Esophagus (tissue), 2 donors: ENCODE data around the gene KNDC1. TPM values are rescaled to one million over a fixed set of nuclear protein-coding genes. Genes with fewer than 3 reads are reported as not detected.
"Not testable (repeated sequence)": the region's sequence is repeated elsewhere in the genome, so short reads cannot be mapped to it uniquely, and the experiment has no call there.

Experiments used
- H3K27ac ChIP-seq, 2 donors: one replicate each; pipeline ENCODE4 v1.5.1; 2013; ENCODE audit warnings: low read depth in 2 of 2, mild to moderate bottlenecking in 2 of 2, inconsistent platforms in 1 of 2, low read length in 1 of 2, moderate library complexity in 1 of 2
- H3K27me3 ChIP-seq, 2 donors: one replicate each; pipeline ENCODE4 v1.6.1; 2013; ENCODE audit warnings: low read length in 2 of 2, control low read depth in 1 of 2, mild to moderate bottlenecking in 1 of 2; ENCODE audit not compliant: insufficient read depth in 2 of 2, control insufficient read depth in 1 of 2
- H3K36me3 ChIP-seq, 2 donors: one replicate each; pipeline ENCODE4 v1.6.1; 2013; ENCODE audit warnings: low read length in 1 of 2; ENCODE audit not compliant: control insufficient read depth in 2 of 2, insufficient read depth in 2 of 2
- H3K4me1 ChIP-seq, 2 donors: one replicate each; pipeline ENCODE4 v1.6.1; 2013; ENCODE audit warnings: low read length in 1 of 2; ENCODE audit not compliant: control insufficient read depth in 2 of 2, insufficient read depth in 2 of 2
- H3K4me3 ChIP-seq, 2 donors: one replicate each; pipeline ENCODE4 v1.5.1; 2013; ENCODE audit warnings: low read length in 2 of 2, mild to moderate bottlenecking in 2 of 2, low read depth in 1 of 2, moderate library complexity in 1 of 2
- H3K9me3 ChIP-seq, 2 donors: one replicate each; pipeline ENCODE4 v1.6.1; 2013; ENCODE audit warnings: mild to moderate bottlenecking in 2 of 2, low read depth in 1 of 2, low read length in 1 of 2, moderate library complexity in 1 of 2; ENCODE audit not compliant: control insufficient read depth in 2 of 2, insufficient read depth in 1 of 2
- WGBS, 2 donors: extraction: QIAGEN DNeasy Blood & Tissue Kit; methylation state at CpG; one replicate each; pipeline ENCODE4 v1.1.7; 2013; 5-methylcytosine and 5-hydroxymethylcytosine counted together
- polyA plus RNA-seq, 2 donors: library from polyadenylated mRNA; stranded (reverse); fragments of 200-250 nt; gene quantifications; one replicate each; pipeline ENCODE4 v1.2.3, GENCODE V29; 2013
- donor health status: healthy with polysubstance abuse.
- donor health status: Bipolar disorder and iron deficiency.

The KNDC1 gene
- polyA plus RNA-seq, 2 donors: 0.16 to 0.39 TPM

DNA sequence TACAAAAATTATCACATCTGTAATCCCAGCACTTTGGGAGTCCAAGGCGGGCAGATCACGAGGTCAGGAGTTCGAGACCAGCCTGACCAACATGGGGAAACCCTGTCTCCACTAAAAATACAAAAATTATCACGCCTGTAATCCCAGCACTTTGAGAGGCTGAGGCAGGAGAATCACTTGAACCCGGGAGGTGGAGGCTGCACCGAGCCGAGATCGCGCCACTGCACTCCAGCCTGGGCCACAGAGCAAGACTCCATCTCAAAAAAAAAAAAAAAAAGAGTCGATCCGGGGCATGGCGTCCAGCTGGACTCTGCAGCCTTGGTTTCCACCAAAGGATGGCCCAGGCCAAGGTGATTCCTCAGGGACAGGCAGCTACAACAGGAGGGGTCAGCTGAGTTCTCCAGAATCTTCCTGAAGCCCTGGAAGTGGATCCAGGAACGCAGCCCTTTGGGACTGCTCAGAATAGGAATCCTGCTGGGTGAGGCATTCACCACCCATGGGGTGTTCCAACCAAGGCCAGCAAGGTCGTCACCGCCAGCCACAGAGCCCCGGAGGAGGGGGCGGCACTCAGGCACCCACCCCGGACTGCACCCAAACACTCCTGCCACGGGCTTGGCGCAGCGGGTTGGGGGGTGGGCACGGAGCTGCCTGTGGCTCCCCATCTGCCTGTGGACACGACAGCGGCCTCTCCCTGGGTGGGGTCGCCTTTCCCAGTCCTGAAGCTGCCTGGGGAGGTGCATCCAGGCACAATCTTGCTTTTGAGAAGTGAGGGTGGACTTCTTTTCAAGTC, 58.0 kb downstream of the KNDC1 start:
- Histone ChIP-seq H3K27ac (no peak overlapping the region), H3K9me3 (peaks cover 0 to 5% of the 10 kb centered on the region in 2 donors), H3K4me1 (no peaks in the 10 kb centered on the region), H3K27me3 (no peaks in the 10 kb centered on the region), H3K36me3 (no peaks in the 10 kb centered on the region), H3K4me3 (no peak overlapping the region)
- 79 to 82% methylated on average over 25 of the region's 25 CpGs for WGBS, 2 donors

DNA sequence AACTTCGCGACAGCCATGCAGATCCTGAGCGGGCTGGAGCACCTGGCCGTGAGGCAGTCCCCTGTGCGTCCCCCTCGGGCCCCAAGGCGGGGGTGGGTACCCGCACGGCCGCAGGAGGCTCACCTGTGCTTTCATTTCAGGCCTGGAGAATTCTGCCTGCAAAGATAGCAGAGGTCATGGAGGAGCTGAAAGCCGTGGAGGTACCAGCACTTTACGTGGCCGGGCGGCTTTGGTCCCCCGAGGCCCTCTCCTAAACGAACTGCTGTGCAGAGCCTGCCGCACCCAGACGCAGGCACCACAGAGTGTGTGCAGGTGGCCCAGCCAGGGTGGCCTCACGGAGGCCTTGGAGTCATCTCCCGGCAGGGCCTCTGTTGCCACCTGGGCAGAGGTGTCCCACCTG, 58.9 kb downstream of the KNDC1 start:
- Histone ChIP-seq H3K4me3 (no peak overlapping the region), H3K4me1 (no peaks in the 10 kb centered on the region), H3K27ac (no peak overlapping the region), H3K36me3 (no peaks in the 10 kb centered on the region), H3K27me3 (no peaks in the 10 kb centered on the region), H3K9me3 (peaks cover 0 to 5% of the 10 kb centered on the region in 2 donors)
- 50 to 60% methylated on average over 20 of the region's 20 CpGs for WGBS, 2 donors

DNA sequence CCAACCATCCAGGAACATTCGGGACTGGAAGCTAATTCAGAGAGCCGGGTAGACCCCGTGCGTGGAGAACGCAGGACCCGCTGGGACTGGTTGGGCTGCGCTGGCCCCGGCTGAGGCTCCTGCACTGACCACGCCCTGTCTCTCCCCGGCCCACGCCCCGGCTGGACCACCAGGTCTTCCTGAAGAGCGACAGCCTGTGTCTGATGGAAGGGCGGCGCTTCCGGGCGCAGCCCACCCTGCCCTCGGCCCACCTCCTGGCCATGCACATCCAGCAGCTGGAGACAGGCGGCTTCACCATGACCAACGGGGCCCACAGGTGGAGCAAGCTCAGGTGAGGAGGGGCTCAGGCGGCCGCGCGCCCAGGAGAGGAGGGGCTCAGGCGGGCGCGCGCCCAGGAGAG, 59.8 kb downstream of the KNDC1 start:
- Histone ChIP-seq H3K4me1 (no peaks in the 10 kb centered on the region), H3K36me3 (no peaks in the 10 kb centered on the region), H3K4me3 (no peak overlapping the region), H3K27me3 (no peaks in the 10 kb centered on the region), H3K9me3 (peaks cover 0 to 4% of the 10 kb centered on the region in 2 donors), H3K27ac (no peak overlapping the region)
- WGBS, 2 donors: 13% methylated on average over 20 to 28 of the region's 28 CpGs

DNA sequence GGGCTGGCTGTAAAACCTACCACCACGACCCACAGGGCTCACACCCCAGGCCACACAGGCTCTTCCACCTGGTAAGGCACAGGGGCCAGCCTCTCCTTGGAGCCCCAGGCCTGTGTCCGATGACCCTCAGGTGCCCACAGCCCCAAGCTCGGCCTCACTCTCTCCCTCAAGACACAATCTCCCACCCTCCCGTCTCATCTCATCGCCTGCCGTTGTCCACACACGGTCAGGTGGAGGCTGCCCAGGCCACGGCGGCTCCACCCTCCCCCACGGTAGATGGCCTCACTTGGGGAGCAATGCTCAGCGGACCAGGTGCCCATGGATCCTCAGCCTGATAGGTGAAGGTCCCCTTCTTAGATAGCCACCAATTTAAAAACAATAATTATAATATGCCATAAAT, 61.3 kb downstream of the KNDC1 start:
- Histone ChIP-seq H3K27me3 (no peaks in the 10 kb centered on the region), H3K4me1 (no peaks in the 10 kb centered on the region), H3K9me3 (no peaks in the 10 kb centered on the region), H3K27ac (no peak overlapping the region), H3K4me3 (no peak overlapping the region), H3K36me3 (no peaks in the 10 kb centered on the region)
- 89 to 90% methylated on average over 11 of the region's 11 CpGs for WGBS, 2 donors

GRCh38 chr10:133221756-133222155, 61.7 kb downstream of the KNDC1 start:
- not testable (repeated sequence) for H3K36me3 ChIP-seq, H3K27me3 ChIP-seq, H3K4me1 ChIP-seq, H3K4me3 ChIP-seq, H3K27ac ChIP-seq, H3K9me3 ChIP-seq
- WGBS, 2 donors: 87% methylated on average over 14 to 18 of the region's 22 CpGs

GRCh38 chr10:133224076-133224475, 64.1 kb downstream of the KNDC1 start:
- Histone ChIP-seq H3K36me3 (no peaks in the 10 kb centered on the region), H3K4me3 (no peak overlapping the region), H3K27me3 (peaks cover 0 to 5% of the 10 kb centered on the region in 2 donors), H3K9me3 (no peaks in the 10 kb centered on the region), H3K4me1 (no peaks in the 10 kb centered on the region), H3K27ac (no peak overlapping the region)
- 50 to 60% methylated on average over 14 of the region's 14 CpGs for WGBS, 2 donors

DNA sequence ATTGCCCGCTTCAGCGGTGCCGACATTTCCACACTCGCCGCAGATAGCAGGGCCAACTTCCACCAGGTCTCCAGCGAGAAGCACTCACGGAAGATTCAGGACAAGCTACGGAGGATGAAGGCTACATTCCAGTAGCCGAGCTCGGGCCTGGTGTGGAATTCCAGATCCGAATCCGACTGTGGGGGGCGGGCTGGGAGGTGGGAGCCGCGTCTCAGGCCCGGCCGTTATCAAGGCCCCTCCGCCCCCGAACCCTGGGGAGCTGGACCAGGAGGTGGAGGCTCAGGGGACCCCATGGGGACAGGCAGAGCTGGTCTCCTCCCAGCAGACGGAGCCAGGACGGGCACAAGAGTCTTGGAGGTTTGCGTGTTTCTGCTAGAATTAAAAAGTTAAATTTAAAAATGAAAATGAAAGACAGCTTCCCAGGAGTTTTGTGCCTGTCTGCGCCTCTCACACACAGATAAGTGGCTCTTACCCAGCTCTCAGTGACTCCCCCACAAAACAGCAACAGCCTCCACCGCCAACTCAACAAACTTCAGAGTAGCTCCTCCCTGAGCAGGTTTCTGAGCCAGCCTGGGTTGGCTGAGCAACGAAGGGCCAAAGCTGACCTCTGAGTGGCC, 64.8 kb downstream of the KNDC1 start:
- Histone ChIP-seq H3K4me3 (no peak overlapping the region), H3K27ac (no peak overlapping the region), H3K27me3 (peaks cover 0 to 7% of the 10 kb centered on the region in 2 donors), H3K4me1 (peaks cover 0 to 2% of the 10 kb centered on the region in 2 donors), H3K9me3 (no peaks in the 10 kb centered on the region), H3K36me3 (no peaks in the 10 kb centered on the region)
- 71 to 77% methylated on average over 25 of the region's 25 CpGs for WGBS, 2 donors

DNA sequence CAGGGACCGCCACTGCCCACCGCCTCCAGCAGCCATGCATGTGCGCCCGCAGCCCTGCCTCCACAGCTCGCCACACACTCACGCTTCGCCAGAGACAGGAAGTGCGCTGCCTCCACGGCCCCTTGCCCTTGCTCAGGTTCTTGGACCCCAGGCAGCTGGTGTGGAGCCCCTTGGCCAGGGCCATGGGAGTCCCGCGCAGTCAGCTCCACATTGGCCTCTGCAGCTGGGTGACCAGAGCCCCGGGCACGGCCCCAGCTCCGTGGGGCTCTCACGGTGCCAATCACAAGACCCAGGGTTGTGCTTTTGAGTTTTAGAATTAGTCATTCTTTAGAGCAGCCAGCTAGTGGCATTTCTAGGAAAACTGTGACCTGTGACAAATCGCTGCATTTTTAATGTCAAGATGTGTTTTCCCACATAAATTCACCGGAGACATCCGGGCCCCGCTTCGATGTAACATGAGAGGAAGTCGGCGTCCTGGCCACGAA, 65.7 kb downstream of the KNDC1 start:
- no peaks in the 10 kb centered on the region for H3K9me3 ChIP-seq
- H3K4me3 ChIP-seq: no peak overlapping the region
- peaks cover 0 to 11% of the 10 kb centered on the region in 2 donors for H3K27me3 ChIP-seq
- H3K36me3 ChIP-seq: no peaks in the 10 kb centered on the region
- WGBS, 2 donors: 83 to 85% methylated on average over 23 of the region's 23 CpGs
- no peak overlapping the region for H3K27ac ChIP-seq
- peaks cover 0 to 6% of the 10 kb centered on the region in 2 donors for H3K4me1 ChIP-seq

GRCh38 chr10:133226251-133226808, 66.3 kb downstream of the KNDC1 start:
- Histone ChIP-seq H3K36me3 (no peaks in the 10 kb centered on the region), H3K4me1 (peaks cover 0 to 6% of the 10 kb centered on the region in 2 donors), H3K27me3 (peaks cover 0 to 16% of the 10 kb centered on the region in 2 donors), H3K9me3 (no peaks in the 10 kb centered on the region), H3K4me3 (no peak overlapping the region), H3K27ac (no peak overlapping the region)
- WGBS, 2 donors: 45% methylated on average over 30 of the region's 30 CpGs
